ENCODE results near the gene IQCE.
"Not testable (repeated sequence)": the region's sequence is repeated elsewhere in the genome, so short reads cannot be mapped to it uniquely, and the experiment has no call there.

Gene IQCE

DNA sequence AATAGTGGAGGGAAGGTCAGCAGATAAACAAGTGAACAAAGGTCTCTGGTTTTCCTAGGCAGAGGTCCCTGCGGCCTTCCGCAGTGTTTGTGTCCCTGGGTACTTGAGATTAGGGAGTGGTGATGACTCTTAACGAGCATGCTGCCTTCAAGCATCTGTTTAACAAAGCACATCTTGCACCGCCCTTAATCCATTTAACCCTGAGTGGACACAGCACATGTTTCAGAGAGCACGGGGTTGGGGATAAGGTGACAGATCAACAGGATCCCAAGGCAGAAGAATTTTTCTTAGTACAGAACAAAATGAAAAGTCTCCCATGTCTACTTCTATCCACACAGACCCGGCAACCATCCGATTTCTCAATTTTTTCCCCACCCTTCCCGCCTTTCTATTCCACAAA is 25.2 kb upstream of the IQCE start:
- not testable (repeated sequence) for DNase-seq (ENCODE audit: low spot score)

DNA sequence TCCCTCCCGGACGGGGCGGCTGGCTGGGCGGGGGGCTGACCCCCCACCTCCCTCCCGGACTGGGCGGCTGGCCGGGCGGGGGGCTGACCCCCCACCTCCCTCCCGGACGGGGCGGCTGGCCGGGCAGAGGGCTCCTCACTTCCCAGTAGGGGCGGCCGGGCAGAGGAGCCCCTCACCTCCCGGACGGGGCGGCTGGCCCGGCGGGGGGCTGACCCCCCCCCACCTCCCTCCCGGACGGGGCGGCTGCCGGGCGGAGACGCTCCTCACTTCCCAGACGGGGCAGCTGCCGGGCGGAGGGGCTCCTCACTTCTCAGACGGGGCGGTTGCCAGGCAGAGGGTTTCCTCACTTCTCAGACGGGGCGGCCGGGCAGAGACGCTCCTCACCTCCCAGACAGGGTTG is 24.6 kb upstream of the IQCE start:
- DNase-seq (ENCODE audit: low spot score) = not testable (repeated sequence)

DNA sequence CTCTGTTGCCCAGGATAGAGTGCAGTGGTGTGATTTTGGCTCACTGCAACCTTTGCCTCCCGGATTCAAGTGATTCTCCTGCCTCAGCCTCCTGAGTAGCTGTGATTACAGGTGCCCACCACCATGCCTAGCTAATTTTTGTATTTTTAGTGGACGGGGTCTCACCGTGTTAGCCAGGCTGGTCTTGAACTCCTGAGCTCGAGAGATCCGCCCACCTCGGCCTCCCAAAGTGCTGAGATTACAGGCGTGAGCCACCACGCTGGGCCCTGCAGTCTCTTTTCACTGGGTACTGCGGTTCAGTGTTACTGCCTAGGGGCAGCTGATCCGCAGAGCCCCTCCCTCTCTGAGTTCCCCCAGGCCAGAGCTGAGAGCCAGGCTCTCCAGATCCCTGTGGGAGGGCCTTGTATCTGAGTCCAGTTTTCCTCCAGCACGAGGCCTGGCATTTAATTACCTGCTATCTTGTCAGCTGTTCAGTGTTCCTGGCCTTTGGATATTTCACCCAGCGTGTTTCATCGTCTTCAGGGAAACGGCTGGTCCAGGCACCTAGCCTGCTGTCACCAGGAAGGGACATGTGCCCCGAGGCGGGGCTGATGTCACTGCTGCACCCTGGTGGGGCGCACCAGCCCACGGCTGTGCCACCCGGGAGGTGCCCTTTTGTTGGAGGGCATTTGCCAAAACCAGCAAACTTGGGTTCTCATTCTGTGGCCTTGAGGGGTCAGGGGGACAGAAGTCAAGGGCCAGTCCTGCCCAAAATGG is 22.7 kb upstream of the IQCE start:
- not testable (repeated sequence) for DNase-seq (ENCODE audit: low spot score)

DNA sequence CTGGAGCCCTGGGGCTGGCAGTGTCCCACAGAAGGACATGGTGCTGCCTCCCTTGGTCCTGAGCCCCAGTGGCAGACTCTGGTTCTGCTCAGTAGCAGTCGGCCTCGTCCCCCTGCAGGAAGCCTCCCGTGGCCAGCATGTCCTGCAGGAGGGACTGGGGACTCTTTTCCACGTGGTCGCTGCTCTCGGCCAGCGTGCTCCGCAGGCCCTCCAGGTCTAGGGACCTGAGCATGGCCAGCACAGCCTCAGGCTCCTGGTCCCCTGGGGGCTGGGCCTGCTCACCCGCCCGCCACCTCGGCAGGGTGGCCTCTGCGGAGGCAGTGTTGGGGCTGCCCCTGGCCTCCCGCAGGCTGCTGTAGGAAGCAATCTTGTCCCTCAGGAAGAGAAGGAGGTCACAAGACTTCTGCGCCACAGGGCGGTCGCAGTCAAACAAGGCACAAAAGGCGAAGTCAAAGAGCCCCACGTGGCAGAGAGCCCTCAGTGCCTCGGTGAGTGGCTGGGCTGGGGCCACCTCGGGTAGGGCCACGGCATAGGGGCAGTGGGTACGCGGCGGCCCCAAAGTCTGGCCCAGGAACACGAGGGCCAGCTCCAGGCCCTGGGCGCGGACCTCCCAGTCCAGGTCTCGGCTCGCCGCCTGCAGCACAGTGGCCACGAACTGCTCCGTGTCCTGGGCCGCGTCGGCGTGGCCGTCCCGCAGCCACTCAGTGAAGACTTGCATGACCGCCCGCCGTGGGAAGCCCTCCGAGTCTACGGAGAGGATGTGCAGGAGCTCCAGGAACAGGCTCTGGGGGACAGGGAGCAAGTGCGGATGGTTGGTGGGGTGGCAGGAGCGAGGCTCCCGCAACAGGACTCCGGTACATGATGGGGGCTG is 20.6 kb upstream of the IQCE start:
- no peak for DNase-seq (ENCODE audit: low spot score)

DNA sequence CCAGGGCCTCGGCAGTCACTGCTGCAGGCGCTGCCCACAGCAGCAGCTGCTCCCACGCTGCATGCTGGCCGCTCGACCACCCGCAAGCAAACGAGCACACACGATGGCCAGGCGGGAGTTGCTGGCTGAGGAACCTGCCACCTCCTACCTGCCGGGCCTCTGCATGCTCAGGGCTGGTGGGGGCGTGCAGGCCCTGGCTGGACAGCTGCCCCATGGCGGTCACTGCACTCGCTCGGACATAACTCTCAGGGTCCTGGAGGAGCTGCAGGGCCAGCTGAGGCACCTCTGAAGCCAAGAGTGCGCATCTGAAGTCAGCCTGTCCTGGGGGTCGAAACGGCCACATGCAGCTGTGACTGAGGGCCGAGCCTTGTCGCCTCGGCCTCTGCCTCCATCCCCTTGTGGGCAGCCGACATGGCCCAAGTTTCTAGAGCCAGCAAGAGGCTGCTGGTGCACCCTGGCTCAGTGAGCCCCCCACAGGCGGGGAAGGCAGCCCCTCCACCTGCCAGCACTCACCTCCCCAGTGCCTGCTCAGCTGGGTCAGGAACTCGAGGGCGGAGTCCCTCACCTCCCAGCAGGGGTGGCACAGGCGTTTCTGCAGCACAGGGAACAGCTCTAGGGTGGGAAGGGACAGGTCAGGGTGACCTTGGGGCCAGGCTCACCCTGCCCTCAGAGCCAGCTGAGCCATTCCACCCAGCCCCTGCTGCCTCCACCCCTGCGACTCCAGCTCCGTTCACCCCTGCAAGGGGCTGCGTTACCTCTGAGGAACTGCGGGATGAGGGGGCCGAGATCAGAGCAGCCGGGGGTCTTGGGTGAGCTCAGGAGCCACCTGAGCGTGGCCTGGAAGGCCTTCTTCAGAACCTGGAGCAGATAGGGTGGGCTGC is 19.5 kb upstream of the IQCE start:
- DNase-seq (ENCODE audit: low spot score) = no peak

DNA sequence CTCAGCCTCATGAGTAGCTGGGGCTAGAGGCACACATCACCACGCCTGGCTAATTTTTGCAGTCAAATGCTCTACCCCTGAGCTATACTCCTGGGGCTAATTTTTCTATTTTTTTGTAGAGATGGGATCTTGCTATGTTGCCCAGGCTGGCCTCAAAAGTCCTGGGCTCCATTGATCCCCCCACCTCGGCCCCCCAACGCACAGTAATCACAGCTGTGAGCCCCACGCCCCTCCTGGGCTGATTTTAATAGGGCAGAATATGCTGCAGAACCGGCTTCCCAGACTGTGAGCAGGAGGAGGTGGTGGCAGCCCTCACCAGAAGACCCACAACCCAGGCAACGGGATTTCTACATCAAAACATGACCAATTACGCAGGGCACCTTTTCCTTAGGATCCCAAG is 18.6 kb upstream of the IQCE start:
- no peak for DNase-seq (ENCODE audit: low spot score)

DNA sequence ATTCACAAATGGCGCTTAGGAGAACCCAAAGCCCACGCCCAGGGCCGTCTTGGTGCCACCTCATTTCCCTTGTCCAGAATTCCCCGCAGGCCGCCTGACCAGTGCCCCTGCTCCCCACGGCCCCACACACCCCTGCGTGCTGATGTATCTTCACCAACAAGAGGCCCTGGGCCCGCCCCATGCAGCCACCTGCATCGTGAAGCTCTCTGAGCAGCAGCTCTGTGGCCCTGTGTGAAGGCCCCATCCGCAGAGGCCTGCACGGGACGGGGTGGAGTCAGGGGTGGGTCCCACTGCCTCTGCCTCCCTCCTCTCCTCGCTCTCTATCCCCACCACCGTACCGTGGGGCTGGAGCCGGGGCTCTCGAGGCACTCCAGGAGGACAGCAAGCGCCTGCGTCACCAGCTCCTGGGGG is 18.1 kb upstream of the IQCE start:
- DNase-seq (ENCODE audit: low spot score) = no peak

DNA sequence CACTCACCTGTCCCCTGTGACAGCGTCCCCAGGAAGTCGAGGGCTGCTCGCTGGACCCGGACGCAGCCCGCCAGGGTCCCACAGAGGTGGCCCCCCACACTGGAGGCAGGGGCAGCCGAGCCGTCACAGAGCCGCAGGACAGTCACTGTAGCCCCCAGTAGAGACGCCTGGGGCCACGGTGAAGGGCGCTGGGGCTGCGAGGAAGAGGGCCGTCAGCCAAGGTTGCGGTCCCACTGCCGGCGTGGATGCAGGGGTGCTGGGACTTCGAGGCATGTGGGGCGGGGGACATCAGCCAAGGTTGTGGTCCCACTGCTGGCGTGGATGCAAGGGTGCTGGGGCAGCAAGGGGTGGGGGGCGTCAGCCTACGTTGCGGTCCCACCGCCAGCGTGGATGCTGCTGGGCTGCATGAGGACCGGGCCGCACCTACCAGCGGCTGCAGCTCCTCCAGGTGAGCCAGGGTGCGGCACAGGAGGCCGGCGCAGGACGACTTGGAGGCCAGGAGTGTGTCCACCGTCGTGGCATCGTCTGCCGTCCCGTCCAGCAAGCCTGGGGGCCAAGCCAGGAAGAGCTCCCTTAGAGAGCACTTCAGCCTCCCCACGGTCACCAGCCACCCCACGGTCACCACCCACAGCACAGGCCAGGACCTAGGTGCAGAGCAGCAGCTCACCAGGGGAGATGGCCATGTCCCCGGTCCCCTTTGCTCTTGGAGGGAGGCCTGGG is 17.3 kb upstream of the IQCE start:
- DNase-seq (ENCODE audit: low spot score) = no peak

DNA sequence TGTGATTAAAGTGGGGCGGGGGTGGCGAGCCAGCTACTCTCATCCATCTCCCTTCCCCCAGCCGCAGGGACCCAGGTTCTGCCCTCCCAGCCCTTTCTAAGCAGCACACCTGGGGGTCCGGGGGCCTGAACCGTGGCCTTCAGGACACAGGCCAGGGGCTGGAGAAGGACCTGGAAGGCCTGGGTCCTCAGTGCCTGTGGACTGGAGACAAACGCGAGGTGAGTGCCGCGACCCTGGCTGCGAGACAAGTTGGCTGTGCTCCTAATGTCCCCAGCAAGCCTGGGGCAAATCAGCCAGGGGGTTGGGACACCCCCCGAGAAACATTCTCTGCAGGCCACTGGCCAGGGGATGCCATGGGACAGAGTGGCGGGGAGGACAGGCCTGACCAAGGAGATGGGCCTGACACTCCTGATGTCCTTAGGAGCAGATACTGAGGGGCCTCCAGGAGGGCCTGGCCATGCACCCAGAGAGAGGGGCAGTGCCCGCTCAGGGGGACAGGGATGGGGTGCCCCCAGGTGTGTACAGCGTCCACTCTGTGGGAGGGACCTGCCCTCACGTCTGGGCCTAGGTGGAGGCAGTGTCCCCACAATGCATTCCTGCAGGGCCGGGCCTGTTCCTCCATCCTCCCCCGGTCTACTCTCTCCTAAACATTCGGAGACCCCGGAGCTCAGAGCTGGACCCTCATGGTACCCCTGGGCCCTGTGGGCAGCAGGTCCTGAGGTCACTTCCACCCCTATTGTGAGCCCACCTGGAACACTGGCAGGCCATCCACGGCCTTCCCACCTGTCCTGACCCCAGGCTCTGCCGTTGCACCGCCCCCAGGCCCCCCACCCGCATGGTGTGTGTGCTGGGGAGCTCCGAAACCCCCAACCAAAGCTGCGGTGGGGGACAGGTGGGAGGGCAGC is 16.5 kb upstream of the IQCE start:
- no peak for DNase-seq (ENCODE audit: low spot score)

DNA sequence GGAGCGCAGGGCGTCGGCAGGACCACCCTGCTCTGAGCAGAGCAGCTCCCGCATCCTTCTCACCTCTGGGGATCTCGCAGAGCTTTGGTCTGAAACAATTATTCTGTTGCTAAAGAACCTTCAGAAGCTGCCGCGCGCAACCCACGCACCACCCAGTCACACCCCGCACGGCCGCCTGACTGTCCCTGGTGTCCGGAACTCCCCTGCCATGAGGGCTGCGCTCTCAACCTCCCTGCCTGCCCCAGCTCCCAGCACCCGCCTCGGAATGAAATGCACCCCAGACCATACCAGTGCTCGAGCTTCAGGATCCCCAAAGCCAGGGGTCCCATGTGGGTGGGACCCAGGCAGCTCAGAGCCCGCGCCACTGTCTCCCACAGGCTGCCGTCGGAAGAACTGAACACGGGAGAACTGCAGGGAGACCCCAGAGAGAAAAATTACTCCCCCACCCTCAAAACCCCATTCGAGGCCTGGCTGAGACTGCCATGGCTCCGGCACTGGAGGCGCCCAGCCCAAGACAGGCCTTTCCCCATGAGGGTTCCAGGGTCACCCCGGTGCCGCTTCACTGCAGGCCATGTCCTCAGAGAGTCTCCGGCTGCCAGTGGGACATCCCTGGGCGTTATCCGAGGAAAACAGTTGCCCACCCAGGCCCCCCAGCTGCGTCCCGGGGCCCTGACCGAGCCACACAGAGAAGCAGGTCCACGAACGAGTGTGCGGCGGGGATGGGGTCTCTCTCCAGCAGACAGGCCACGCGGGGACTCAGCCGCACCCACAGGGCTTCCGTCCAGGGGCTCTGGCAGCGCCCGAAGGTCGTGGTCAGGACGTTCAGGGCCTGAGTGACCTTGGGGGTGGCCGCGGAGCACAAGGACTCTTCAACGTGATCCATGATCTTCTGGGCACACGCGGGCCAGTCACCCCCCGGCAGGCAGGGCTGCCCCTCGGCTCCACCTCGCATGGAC is 15.6 kb upstream of the IQCE start:
- DNase-seq (ENCODE audit: low spot score) = no peak

DNA sequence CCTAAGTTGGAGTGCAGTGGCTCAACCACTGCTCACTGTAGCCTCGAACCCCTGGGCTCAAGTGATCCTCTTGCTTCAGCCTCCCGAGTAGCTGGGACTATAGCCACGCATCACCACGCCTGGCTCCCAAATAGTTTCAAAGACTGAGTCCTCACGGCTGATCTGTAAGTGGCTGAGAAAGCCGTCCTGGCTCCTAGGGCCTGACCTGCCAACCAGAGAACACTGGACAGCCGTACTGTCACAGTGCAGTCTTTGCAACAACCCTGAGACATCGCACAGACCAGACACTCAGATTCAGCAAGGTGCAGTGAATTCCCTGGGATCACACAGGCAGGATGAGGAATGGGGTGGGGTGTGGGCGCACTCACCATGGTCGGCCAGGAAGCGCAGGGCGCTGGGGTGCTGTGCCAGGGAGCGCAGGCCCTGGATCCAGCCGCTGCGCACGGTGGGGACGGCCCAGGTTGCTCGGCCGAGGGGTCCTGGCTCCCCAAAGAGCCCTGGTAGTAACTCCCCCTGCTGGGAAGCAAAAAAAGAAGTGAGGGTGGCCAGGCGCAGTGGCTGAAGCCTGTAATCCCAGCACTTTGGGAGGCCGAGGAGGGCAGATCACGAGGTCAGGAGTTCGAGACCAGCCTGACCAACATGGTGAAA is 14.1 kb upstream of the IQCE start:
- DNase-seq (ENCODE audit: low spot score) = no peak

DNA sequence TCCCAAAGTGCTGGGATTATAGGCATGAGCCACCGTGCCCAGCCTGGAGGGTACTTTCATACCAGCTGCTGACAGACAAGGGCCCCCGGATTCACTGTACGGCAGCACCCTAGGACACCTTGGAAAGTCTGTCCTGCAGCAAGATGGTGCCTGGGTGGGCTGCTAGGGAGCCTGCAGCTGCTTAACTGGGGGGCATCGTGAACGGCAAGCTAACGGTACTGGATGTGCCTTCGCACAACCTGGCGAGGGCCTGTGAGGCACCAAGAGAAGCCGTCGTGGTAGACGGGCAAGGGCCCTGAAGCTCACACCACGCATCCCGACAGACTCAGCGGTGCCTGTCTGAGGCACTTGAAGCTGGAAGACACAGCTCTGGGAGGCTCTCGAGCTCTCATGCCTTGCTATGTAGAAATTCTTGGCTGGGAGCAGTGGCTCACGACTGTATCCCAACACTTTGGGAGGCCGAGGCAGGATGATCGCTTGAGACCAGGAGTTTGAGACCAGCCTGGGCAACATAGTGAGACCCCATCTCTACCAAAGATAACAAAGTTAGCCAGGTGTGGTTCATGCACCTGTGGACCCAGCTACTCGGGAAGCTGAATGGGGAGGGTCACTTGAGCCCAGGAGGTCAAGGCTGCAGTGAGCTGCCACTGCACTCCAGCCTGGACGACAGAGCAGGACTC is 12.9 kb upstream of the IQCE start:
- no peak for DNase-seq (ENCODE audit: low spot score)

DNA sequence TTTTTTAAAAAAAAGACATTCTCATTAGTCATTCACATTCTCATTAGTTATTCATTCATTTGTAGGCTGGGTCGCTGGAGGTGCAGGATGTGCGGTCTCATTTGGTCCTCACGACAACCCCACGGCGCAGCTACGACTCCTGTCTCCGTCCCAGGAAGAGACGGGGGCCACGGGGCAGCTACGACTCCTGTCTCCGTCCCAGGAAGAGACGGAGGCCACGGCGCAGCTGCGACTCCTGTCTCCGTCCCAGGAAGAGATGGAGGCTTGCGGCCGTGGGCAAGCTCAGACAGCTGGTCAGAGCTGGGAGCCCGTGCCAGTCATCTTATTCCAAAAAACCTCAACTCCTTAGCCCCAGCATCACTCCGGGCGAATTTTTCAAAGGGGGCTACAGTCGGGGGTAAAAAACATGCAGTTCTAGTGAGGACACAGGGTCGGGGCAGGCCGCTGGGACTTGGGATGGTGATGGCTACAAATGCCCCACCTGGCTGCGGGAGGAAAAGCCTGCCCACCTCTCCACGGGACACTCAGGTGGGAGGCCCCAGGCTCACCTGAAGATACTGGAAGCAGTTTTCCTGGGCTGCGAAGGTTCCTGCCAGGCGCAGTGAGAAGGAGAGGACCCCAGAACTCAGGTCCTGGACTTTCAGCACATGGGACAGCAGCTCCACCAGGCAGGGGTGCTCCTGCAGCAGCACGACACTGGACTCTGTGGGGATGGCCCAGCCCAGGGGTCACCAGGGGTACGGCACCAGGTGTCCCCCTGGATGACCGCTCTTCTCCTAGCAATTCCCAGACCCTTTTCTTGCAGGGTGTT is 11.8 kb upstream of the IQCE start:
- DNase-seq (ENCODE audit: low spot score) = no peak

DNA sequence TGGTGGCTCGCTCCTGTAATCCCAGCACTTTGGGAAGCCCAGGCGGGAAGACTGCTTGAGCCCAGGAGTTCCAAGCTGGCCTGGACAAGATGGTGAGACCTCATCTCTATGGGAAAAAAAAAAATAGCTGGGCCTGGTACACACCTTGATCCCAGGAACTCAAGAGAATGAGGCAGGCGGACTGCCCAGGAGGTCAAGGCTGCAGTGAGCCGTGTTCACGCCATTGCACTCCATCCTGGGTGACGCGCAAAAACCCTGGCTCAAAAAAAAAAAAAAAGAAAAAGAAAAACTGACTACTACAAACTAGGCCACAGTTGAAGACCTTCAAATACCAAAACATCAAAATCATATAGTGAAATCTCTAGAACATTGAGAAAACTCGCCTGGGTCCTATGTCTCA is 7.4 kb upstream of the IQCE start:
- no peak for DNase-seq (ENCODE audit: low spot score)

DNA sequence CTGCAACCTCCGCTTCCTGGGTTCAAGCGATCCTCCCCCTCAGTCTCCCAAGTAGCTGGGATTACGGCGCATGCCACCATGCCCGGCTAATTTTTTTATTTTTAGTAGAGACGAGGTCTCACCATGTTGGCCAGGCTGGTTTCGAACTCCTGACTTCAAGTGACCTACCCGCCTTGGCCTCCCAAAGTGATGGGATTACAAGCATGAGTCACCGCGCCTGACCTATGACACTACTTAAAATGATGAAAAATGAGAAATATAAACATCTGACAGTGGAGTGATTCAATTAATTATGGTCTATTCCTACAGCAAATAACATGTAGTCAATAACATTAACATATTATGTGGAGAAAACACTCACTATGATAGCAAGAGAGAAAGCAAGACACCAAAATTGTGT is 5.7 kb upstream of the IQCE start:
- DNase-seq (ENCODE audit: low spot score) = no peak

DNA sequence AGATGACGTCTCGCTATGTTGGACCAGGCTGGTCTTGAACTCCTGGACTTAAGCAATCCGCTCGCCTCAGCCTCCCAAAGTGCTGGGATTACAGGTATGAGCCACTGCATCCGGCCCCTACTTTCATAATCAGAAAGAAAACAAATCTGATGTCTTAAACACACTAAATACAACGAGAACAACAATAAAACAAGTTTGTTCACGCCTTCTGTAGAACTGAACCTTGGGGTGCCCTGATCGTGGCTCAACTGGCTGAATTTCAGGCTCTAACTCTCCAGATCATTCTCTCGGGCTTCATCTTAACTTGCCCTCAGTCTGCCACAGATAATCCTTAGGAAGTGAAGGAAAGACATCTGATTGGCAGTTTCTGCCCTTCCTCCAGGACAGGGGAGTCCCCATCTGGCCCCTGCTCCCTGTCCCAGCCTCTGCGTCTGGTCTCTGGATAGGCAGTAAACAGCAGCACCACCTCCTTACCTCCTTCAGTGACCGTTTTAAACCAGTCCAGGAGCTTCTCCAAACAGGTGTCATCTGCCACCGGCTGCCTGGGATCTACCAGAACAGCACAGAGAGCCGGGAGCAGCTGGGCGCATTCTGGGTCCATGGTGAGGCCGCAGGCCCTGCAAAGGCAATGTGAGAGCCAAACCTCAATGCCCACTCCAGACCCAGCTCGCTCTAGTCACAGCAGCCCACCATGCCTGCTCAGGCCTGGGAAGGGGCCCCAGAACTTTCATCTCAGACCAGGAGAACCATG is 4.8 kb upstream of the IQCE start:
- DNase-seq (ENCODE audit: low spot score) = no peak

DNA sequence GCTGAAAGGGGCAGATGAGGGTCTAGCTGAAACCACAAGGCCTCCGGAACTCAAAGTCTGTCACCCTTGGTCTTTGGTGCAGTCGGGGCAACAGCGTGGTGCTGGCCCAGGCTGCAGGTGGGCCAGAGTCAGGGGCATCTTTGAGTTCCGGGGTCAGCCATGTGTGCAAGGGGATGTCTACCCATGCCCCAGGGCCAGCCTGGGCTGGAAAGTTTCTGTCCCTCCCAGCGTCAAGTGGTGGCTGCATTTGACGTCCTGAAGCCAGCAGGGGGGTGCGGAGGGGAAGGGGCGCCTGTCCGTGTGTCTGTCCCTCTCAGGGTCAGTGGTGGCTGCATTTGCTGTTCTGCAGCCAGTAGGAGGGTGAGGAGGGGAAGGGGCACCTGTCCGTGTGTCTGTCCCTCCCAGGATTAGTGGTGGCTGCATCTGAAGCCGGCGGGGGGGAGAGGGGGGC is 4.1 kb upstream of the IQCE start:
- DNase-seq (ENCODE audit: low spot score) = no peak
